GM08714 (cell line): ENCODE data around the gene MAEA.

Experiments
- H3K4me3 ChIP-seq: fragments of 200-500 bp; sonication (Bioruptor generic); 2 replicates; pipeline ENCODE4 v1.5.1; 2014; ENCODE audit warnings: mild to moderate bottlenecking, low read length, inconsistent platforms
- ZNF274 ChIP-seq: IDR thresholded peaks from 2 replicates; pipeline ENCODE4 v1.6.1; 2012; ENCODE audit warnings: mild to moderate bottlenecking, low read depth, low read length

Gene MAEA

DNA sequence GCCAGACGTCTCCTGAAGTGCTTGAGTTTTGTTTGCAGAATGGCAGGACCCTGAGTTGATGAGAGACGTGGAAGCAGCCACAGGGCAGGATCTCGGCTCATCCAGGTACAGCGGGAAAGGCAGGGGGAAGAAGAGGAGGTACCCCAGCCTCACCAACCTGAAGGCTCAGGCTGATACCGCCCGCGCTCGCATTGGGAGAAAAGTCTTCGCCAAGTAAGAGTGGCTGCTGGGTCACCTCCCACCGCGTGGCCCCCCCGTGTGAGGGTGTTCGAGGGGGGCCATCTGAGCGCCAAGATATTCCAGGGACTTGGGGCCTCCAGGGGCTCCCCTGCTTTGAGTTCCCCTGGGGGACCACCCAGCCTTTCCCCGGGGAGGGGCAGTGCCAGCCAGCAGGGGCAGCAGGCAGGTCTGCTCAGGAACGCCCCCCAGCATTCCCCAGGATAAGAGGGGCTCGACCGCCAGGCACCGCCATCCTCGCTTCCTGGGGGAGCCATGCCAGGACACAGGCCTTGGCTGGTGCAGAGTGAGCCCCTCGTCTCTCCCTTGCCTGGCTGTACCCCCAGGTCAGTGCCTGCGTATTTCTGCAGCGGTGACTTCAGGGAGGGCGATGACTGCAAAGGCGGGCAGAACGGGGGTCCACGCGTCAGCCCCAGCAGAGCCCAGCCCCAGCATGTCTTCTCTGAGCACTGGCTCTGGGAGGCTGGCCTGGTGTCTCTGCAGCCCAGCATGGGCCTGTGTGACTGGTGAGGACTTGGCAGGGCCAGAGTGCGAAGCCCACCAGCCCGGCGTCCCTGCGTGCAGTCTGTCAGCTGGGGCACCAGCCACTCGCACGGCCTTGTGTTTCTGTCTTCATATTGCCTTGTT lies 94.3 kb downstream of the MAEA start:
- no peak overlapping the region for H3K4me3 ChIP-seq
- no peak for TF ChIP-seq ZNF274

DNA sequence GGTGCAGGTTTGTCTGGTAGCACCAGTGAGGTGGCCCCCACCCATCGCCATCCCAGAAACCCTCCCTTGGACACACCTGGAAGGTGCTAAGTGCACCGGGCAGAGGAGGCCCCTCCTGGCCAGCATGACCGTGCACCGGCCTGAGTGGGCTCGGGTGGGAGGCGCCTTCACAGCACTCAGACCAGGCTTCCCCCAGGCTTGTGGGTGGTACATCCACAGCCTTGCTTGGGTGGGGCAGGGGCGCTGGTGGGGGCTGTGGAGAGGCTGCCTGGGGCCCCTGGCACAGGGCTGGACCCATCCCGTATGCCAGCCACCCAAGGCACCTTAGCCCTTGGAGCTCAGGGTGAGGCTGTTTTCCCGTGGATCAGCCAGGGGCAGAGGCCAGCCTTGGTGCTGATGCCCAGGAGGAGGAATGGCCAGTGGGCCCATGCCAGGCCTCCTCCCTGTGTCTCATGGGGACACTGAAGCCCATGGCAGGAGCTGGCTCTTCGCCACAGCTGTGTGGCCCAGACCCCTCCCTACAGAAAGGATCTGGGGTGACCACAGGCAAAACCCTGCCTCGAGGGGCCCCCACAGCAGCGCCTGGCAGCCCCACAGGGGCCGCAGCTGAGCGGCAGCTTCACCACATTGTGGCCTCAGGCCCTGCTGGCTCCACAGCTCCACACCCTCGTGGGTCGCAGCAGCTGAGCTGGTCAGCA lies 95.1 kb downstream of the MAEA start:
- no peak for TF ChIP-seq ZNF274
- H3K4me3 ChIP-seq: no peak overlapping the region

DNA sequence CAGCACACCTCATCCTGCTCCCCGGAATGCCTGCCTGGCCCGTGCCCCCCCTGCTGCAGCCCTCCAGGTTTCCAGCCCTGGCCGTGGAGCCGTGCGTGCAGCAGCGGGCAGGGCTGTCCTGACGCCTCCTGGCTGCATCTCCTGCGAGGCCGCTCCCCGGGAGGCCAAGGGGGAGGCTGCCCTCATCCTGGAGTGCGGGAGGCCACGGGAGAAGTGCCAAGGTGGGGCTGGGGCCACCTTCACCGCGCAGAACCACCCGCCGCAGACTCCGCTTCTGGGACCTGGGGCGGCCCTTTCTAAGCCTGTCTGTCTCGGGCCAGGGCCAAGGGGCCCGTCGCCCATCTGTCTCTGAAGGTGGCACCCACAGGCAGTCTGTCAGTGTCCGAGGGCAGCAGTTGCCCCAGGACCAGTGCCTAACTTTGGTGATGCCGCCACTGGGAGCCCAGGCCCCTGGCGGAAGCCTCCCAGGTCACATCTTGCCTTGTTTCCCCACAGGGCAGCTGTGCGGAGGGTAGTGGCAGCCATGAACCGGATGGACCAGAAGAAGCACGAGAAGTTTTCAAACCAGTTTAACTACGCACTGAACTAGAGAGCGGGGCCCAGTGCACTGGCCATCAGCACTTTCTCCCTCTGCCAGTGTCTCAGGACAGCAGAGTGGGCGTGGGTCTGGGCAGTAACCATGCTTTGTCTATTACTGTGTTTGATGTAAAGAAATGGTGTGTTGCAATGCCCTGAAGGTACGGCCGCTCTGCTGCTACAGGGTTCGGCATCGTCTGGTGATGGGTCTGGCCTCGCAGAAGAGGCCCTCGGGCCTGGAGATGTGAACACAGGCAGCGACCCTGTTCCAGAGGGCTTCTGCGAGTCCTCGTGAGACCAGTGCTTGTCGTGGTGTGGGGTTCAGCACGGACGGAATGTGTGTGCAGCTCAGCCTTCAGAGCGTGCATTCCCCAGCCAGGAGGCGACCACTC lies 96.0 kb downstream of the MAEA start:
- H3K4me3 ChIP-seq: no peak overlapping the region
- no peak for TF ChIP-seq ZNF274
